ENCODE measurements around the gene TBC1D10A.

The TBC1D10A gene

DNA sequence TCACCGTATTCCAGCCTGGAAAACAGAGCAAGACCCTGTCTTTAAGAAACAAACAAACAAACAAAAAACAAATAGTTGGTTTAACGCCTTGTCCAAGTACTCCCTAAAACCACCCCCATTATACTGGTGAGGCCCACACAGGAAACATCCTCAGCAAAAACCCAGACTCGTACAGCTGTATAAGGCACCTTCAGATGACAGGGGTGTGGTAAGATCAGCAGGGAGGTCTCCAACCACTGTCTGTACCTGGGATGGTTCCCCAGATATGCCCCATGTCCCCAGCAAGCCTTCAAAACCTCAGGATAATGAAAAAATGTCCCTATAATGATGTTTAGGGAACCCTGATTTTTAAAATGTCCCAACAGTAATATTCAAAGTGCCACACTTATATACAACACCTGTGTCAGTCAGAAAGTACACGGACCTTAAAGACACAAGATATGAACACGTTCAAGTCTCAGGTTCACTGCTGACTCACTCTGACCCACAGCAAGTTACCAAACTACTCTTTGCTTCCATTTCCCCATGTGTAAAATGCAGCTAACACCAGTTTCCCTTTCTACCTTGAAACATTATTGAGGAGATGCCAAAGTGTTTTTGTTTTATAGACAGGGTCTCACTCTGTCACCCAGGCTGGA, 20.6 kb upstream of the TBC1D10A start:
- Histone ChIP-seq H3K4me1 (ENCODE audit: control insufficient read depth, insufficient read depth, low read length) (no peaks in the 10 kb centered on the region), H3K4me3 (ENCODE audit: low read depth, low read length) (no peak overlapping the region), H3K9me3 (ENCODE audit: control insufficient read depth, insufficient read depth, low read depth, low read length) (no peaks in the 10 kb centered on the region), H3K27ac (ENCODE audit: extremely low read depth, low read depth, low read length) (no peak overlapping the region), H3K36me3 (ENCODE audit: control insufficient read depth in 2 of 2, insufficient read depth in 1 of 2, low read length in 2 of 2) (peaks cover 78 to 99% of the 10 kb centered on the region in 2 experiments)
- POLR2A ChIA-PET, result interaction anchor here (1.5 to 1.6 kb wide), 2 partner anchors 9 to 21 kb away, joined by 4 to 5 read pairs; partner anchors contain the start of genes CCDC157, SF3A1 and TBC1D10A
- TF ChIP-seq ZNF768 (tag by site-specific recombination; IDR thresholded peaks at IDR 0.05) (no peak), ZNF791 (tag by site-specific recombination; IDR thresholded peaks at IDR 0.05) (no peak), ZNF530 (tag by site-specific recombination; IDR thresholded peaks at IDR 0.05; ENCODE audit: low read depth) (no peak), ZBTB1 (tag by site-specific recombination; IDR thresholded peaks at IDR 0.05) (no peak)
- CTCF ChIA-PET, result interaction anchor here (0.8 kb wide), 1 partner anchor 32 kb away, joined by 3 read pairs; no protein-coding TSS in a partner anchor

DNA sequence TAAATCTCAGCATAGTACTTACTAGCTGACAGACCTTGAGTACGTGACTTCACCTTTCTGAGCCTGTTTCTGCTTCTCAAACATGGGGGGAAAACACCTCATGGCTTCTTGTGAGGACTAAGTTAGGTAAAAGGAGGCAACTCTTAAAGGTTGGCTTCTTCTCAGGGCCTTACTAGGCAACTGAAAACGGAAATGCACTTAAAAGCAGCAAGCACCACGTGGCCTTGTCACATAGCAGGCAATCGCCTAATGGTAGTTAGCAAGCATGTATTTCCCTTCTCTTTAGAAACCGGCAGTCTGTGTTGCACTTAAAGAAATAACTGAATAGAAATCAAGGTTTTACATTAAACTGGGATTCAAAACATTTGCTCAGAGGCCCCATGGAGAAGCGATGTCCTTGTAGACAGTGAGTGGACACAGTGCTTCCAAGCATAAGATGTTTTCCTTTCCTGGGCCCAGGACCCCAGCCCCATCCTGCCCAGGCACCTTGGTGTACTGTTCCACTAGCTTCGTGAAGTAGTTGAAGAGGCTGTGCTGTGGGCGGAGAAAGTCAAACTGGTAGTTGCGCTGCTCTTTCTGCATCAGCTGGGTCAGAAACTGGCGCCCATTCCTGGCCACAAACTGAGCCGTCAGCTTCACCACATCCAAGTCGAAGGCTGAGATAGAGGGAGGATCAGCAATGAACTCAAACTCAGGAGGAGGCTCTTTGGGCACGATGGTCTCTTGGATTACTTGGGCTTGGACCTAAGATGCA, 17.9 kb upstream of the TBC1D10A start:
- CTCF ChIA-PET, result interaction anchor here (0.9 kb wide), 1 partner anchor 16 kb away, joined by 3 read pairs; no protein-coding TSS in a partner anchor
- Histone ChIP-seq H3K36me3 (ENCODE audit: control insufficient read depth in 2 of 2, insufficient read depth in 1 of 2, low read length in 2 of 2) (peaks cover 72 to 100% of the 10 kb centered on the region in 2 experiments), H3K9me3 (ENCODE audit: control insufficient read depth, insufficient read depth, low read depth, low read length) (no peaks in the 10 kb centered on the region), H3K4me1 (ENCODE audit: control insufficient read depth, insufficient read depth, low read length) (no peaks in the 10 kb centered on the region), H3K4me3 (ENCODE audit: low read depth, low read length) (no peak overlapping the region), H3K27ac (ENCODE audit: extremely low read depth, low read depth, low read length) (no peak overlapping the region)
- no peak for TF ChIP-seq REST (tag by site-specific recombination; IDR thresholded peaks at IDR 0.05)
- POLR2A ChIA-PET, result interaction anchor here (0.5 kb wide), 1 partner anchor 254 kb away, joined by 3 read pairs; no protein-coding TSS in a partner anchor

GRCh38 chr22:30340911-30341685, 14.4 kb upstream of the TBC1D10A start:
- Histone ChIP-seq H3K36me3 (ENCODE audit: control insufficient read depth in 2 of 2, insufficient read depth in 1 of 2, low read length in 2 of 2) (peaks cover 72 to 100% of the 10 kb centered on the region in 2 experiments), H3K27ac (ENCODE audit: extremely low read depth, low read depth, low read length) (no peak overlapping the region), H3K9me3 (ENCODE audit: control insufficient read depth, insufficient read depth, low read depth, low read length) (no peaks in the 10 kb centered on the region), H3K4me1 (ENCODE audit: control insufficient read depth, insufficient read depth, low read length) (no peaks in the 10 kb centered on the region), H3K4me3 (ENCODE audit: low read depth, low read length) (no peak overlapping the region)
- POLR2A ChIA-PET, result interaction anchor here (1.0 to 2.8 kb wide), 3 partner anchors 9 to 15 kb away, joined by 4 to 15 read pairs (median 12); partner anchors contain the start of genes CCDC157, SF3A1 and TBC1D10A
- CTCF ChIA-PET, result interaction anchor here (0.9 kb wide), 1 partner anchor 48 kb away, joined by 3 read pairs; no protein-coding TSS in a partner anchor
- TF ChIP-seq, protein P1, sequence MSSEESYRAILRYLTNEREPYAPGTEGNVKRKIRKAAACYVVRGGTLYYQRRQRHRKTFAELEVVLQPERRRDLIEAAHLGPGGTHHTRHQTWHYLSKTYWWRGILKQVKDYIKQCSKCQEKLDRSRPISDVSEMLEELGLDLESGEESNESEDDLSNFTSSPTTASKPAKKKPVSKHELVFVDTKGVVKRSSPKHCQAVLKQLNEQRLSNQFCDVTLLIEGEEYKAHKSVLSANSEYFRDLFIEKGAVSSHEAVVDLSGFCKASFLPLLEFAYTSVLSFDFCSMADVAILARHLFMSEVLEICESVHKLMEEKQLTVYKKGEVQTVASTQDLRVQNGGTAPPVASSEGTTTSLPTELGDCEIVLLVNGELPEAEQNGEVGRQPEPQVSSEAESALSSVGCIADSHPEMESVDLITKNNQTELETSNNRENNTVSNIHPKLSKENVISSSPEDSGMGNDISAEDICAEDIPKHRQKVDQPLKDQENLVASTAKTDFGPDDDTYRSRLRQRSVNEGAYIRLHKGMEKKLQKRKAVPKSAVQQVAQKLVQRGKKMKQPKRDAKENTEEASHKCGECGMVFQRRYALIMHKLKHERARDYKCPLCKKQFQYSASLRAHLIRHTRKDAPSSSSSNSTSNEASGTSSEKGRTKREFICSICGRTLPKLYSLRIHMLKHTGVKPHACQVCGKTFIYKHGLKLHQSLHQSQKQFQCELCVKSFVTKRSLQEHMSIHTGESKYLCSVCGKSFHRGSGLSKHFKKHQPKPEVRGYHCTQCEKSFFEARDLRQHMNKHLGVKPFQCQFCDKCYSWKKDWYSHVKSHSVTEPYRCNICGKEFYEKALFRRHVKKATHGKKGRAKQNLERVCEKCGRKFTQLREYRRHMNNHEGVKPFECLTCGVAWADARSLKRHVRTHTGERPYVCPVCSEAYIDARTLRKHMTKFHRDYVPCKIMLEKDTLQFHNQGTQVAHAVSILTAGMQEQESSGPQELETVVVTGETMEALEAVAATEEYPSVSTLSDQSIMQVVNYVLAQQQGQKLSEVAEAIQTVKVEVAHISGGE (tag by site-specific recombination; conservative IDR thresholded peaks at IDR 0.05; ENCODE audit: low read depth), result no peak
